ENCODE measurements around the gene ART4.

Gene ART4

DNA sequence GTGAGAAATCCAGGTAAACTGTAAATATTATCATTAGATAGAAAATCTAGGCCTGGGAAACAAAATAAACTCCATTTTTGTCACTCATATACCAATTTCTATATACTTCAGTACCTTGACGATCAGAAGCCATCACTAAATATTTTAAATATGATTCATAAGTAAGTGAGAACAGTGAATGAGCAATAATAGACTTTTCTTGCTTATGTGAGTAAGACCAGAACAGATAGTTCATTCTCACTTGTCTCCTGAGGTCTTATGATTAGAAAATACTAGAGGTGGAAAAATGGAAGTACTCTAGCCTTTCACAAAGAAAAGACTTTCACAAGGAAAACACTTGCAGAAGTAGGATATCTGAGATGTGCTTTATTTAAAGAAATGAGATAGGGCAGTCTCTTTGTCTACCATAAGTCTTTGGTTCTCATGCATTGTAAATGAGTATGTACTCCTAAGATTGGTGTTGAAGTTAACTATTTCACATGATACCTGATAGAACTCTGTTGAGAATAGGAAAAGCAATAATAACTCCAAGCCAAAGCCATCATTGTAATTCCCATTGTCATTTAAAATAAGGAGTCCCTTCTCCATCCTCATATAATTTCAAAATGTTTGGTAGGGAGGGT, 19.2 kb downstream of the ART4 start:
- in situ Hi-C loops (cut with MboI; ENCODE audit: low sequenced_read_pairs) = no loop called here

DNA sequence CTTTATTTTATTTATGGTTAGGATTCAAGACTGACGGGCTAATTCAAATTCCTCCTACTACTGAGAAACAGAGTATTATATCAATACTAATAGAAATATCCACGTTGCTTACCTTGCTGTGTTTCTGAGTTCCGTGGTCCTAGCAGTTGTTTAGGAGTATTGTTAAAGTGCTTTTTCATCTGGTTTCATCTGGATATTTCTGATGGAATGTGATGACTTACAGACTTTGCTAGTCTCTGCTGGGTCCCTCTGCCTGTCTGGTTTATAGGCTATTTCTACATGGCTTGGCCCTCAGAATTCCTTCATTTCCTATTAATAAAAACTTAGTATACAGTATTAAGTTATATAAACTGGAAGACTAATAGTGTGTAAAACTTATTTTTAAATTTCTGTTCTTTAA, 29.3 kb downstream of the ART4 start, which contains the start of gene SMCO3:
TSS of gene SMCO3 (minus strand) at position 169 of the 400 bp plus-strand sequence. CDS start 7,502 bp downstream, outside the sequence.
- in situ Hi-C loops (cut with MboI; ENCODE audit: low sequenced_read_pairs) = no loop called here

DNA sequence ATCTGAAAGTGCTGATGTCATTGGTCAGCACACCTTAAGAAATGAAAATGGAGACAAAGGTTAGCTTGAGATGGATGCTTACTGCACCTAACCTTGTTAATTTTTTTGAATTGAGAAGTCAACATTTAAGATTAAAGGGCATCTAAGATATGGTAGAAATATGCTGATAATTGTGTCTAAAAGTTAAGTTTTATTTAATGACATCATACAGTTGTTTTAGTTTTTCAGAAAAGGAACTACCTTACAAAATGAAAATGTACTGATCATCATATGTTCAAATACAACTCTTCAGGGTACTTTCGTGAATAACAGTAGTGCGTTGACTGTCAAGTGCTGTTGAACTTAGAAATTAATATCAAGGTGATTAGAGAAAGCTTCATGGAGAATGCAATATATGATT, 31.8 kb downstream of the ART4 start:
- in situ Hi-C loops (cut with MboI; ENCODE audit: low sequenced_read_pairs) = no loop called here

DNA sequence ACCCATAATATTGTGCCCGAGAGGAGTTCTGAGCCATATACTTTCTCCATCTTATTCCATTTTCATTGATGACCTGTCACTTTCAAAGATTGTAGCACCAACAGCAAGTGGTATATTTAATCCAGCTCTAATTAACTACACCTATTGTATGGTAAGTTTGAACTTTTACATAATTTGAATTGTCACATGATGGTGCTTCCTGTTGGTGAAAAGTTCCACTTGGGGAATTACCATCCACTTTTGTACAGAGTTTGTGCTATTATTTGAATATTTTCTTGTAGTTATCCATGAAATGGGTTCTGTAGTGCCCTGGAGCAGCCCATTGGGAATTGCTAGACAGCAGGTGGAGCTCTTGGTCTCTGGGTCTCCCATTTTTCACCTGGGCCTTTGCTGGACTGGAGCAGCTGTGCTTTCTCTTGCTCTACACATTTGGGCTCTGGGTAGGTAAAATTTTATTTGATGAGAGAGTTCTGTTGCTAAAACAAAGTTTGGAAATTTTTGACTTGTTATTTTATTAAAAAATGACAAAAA, 32.3 kb downstream of the ART4 start:
- in situ Hi-C loops (cut with MboI; ENCODE audit: low sequenced_read_pairs) = no loop called here

DNA sequence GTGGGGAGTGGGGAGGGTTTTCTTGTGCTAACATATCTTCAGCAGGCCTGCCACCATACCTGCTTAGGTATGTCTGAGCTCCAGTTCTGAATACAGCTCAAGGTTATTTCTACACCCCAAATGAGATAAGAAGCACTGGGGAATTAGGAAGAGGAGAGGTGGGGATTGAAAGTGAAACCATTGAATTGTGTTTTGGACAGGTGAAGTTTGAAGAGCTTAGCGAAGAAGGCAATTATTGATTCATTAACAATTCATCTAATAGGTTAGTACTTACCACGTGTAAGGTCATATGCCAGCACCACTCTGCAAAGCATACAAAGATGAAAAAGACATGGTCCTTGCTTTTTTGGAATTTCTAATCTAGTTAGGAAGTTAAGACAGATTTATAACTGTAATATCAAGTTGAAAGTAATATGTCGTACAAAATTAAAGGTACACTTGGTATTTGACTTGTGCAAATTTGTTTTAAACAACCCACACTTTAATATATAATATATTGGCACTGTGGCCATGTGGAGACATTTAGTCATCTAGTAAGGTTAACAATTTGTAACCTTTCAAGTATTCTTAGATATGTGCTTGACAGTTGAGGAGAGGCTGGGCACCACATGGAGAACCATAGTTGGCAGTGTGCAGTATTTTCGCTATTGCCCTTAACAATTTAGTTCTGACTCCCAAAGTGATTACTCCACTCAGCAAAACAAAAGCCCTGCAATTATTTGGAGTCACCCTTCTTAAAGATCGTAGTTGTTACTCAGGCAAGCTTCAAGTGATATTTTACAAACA, 33.0 kb downstream of the ART4 start:
- in situ Hi-C loops (cut with MboI; ENCODE audit: low sequenced_read_pairs) = no loop called here

DNA sequence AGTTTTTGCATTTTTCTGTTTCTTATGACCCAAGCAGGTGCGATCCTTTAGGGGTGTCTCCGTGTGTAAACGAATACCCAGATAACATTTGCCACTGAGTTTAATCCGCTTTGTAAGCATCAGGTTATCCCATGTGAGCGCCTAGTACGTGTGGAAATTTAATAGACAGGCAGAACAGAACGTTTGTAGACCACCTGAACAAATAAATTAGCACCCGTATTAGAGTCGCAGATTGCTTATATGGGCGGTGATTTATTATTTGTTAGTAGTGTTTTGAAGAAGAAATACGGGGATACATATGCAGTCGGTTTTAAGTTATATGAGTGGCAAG, 39.5 kb downstream of the ART4 start:
- in situ Hi-C loops (cut with MboI; ENCODE audit: low sequenced_read_pairs) = no loop called here

DNA sequence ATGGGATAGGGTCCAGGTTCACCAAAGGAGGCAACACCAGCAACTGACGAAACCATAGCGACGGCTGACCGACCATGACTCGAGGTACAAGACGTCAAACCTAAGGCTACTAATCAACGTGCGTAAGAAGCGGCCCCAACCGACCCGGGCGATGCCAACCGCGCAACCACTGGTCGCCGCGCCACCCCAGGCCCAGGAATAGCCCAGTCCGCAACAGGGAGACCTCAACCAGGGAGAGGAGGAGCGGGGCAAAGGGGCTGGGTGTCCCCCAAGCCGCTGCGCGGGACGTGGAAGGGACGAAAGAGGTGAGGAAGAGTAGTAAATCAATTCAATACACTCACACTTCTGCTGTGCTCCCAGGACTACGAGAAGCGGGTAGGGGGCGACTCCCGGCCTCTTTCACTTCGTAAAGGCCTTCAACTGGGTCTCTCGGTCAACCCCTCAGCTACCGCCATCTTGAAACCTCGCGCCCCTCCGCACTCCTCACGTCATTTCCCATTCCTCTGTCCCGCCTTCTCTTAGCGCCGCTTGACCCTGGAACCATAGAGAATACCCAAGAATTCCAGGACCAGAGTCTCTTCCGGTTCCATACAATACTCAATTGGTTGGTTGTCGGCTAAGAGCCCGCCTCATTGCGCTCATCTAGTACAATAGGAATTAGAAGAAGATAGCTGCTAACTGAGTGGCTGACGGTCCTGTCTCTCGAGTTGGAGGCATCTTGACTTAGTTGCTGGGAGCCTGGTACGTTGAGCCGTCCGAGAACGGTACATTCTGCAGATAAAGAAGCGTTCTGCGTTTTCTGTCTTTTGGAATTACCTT, 40.1 kb downstream of the ART4 start, which contains the start of the genes C12orf60 and WBP11:
TSS of gene C12orf60 (plus strand) at position 660 of the 819 bp plus-strand sequence. CDS start 19,266 bp downstream, outside the sequence.
TSS of gene WBP11 (minus strand) at position 468 of the 819 bp plus-strand sequence. CDS start 2,095 bp downstream, outside the sequence.
- in situ Hi-C loops (cut with MboI; ENCODE audit: low sequenced_read_pairs) = no loop called here

DNA sequence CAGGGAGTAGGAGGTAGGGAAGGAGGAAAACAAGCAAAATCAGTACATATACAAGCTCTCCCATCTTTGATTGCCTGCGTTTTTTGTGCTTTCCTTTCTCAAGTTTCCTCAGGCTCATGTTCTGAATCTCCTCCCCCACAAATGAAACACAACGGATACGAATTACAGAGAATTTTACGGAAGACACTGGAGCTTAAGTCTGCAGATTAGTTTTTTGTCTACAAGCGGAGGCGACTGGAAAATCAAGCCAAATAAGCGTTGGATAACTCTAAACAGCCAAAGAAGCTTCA, 40.7 kb downstream of the ART4 start:
- in situ Hi-C loops (cut with MboI; ENCODE audit: low sequenced_read_pairs) = no loop called here

DNA sequence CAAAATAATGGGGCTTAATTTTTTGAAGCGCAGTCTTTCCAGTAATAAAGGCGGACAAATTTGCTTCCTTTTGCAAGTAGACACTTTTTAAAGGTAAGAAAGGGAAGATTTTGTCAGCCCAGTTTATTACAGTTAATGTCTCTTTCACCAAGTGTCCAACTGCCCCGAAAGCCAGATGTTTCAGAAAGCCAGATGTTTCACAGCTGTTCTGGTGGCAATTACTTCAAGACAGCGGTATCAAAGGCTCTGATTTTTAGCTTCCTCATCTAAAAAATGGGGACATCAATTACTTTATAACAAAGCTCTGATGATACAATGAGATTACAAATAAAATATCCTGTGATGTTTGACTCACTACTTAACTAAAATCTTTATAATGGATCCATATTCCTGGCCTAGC, 41.1 kb downstream of the ART4 start:
- in situ Hi-C loops (cut with MboI; ENCODE audit: low sequenced_read_pairs) = no loop called here

DNA sequence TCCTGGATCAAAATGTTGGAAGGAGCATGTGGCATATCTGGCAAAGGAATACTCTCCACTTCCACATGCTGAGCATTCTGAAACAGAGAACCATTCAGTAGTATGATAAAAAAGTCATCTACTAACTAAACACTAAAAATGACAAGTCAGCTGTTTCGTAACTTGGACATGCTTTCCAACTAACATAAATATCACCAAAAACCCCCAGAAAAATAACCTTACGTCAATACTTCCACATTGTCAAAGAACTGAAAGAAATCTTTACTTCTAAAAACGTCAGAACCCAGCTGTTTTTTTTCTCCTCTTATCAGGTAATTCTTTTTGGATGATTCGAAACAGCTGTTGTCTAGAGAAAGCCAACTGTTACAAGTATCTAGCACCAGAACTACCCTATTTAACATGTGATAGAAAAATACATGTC, 48.3 kb downstream of the ART4 start:
- in situ Hi-C loops (cut with MboI; ENCODE audit: low sequenced_read_pairs) = no loop called here

DNA sequence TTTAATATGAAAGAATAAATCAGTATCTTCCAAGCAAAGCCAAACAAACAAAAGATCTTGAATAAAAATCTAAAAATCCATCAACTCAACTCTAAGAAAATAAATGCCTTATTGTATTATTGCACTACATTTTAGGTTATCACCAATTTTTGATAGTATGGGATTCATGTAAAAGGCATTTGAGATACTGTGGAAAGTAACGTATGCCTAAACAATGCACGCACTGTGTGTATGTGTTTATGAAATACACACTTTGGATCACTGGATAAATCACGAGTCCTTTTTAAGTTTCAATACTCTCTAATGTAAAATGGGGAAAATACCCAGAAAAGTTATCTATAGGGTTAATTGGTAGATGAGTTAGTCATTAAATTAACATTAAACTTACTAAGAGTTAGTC, 57.8 kb downstream of the ART4 start:
- in situ Hi-C loops (cut with MboI; ENCODE audit: low sequenced_read_pairs) = no loop called here

DNA sequence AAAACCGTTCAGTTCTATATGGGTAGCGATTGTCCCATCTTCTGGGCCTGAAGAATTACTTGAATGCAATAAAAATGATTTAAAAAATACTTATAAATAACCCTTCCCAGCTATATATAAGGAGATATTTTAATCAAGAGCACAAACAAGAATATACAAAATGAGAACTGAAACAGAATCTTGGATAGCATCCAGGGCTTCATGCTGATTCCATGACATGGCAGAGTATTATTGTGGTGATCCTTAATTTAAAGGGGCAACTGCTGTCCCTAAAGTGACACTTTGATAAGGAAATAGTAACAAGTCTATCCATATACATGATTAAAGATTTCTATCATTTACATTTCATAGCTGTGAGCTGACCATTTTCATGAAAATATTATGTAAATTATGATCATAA, 58.9 kb downstream of the ART4 start:
- in situ Hi-C loops (cut with MboI; ENCODE audit: low sequenced_read_pairs) = no loop called here

DNA sequence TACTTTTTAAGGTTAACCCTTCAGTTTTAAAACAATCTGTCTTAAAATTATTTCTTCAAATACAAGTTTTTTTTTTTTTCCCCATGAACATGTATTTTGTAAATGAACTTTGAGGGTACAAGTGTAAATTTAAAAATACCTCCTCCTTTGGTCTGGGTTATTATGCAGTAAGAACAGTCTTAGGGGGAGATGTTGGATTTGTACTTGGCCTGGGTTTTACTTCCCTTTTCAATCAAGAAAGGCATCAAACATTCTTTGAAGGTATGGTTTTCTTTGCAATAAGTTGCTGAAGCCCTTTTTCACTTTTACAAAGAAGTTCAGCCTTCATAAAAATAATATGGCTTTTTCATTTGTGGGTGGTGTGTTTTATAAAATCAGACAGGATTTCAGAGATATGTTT, 60.6 kb downstream of the ART4 start:
- in situ Hi-C loops (cut with MboI; ENCODE audit: low sequenced_read_pairs) = no loop called here

DNA sequence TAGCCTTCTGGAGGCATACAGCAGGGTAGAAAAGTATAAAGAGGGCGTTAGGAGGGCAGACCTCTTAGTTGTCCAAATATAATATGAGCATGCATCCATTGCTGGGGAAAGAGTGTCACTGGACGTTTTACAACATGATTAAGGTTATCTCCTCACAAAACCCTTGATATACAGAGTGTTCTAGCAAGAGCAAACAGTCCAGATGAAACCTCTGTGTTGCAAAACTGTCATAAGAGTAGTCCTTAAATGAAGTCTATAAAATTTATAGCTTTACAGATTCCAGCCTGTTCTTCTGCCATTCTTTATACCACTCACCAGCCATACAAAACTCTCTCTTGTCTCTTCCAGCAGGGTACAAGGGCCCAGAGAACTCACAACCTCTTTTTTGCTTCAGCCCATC, 61.8 kb downstream of the ART4 start:
- in situ Hi-C loops (cut with MboI; ENCODE audit: low sequenced_read_pairs) = no loop called here

DNA sequence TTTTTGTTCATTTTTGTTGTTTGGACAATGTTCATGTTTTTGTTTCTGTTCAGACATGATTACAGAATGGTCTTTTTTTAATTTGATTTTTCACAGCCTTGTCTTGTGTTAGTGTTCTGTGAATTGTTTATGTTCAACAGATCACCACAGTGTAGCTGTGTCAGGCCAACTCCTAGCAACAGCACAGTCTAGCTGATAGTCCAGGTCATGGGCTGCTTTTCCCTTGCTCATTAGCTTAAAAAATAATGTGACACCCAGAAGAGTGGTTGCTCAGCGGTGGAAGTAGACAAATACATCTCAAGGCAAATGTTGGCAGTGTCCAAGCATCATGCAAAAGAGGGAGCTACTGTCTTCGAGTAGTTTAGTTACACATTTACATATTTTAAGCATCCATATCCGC, 62.5 kb downstream of the ART4 start:
- in situ Hi-C loops (cut with MboI; ENCODE audit: low sequenced_read_pairs) = no loop called here

DNA sequence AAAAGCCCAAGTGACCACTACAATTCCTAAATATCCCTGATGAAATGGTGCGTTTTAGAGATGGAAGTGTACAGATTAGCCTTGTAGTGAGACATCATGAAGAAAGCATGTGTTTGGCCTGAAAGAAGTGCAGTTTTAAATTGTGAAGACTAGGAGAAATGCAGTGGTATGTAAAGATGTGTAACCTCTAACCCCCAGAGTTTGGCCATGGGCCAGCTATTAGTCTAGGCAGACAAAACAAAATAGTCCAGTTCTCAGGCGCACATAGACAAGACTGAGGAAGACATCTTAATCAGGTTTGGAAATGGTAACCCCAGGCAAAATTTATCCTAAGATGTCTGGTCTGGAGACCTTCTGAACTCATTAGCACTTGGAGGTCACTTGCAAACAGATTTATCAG, 63.5 kb downstream of the ART4 start:
- in situ Hi-C loops (cut with MboI; ENCODE audit: low sequenced_read_pairs) = no loop called here

DNA sequence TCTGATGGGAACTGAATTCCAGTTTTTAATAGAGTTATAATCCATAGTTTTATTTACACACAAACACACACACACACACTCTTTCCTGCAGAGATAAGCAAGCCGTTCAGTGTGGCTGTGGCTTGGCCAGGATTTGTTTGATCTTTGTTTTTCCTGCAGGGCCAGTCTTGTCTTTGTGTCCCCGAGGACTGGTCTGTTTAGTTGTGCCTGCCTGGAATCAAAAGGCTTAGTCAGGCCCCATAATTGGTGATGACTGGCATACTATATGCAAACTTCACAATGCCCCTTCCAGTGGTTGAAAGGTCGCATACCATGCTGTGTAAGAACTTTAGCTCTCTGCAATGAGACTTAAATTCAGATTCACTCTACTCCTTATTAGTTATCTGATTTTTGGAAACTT, 66.1 kb downstream of the ART4 start:
- in situ Hi-C loops (cut with MboI; ENCODE audit: low sequenced_read_pairs) = no loop called here

DNA sequence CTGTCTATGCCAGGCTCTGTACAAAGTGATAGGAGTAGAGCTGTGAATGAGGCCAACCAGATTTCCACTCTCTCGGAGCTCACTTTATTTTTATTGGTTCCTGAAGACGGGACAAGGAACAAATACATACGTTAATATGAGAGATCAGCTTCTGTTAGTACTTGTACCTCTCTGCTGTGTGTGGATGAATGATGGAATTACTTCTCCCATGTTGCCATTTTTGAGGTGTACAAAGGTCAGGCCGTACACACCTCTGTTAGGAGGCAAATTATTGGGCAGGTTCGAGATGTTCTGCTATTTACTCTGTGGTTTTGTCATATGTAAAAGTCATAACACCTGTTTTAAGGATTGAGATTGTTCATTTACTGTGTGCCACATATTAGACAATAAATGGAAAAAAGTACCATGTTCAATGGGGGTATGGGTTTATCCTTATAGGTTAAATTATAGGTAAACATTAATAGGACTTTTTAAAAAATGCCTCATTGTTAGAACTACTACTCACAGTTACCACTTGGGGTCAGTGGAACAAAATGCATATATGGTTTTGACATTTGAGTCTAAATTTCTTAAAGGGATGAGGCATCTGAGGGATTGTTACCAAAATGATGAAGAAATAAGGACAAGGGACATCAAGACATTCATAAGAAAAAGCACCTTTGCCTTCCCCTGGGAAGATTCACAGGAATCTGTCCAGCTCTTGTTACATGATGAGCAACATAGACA, 66.9 kb downstream of the ART4 start:
- in situ Hi-C loops (cut with MboI; ENCODE audit: low sequenced_read_pairs) = no loop called here

DNA sequence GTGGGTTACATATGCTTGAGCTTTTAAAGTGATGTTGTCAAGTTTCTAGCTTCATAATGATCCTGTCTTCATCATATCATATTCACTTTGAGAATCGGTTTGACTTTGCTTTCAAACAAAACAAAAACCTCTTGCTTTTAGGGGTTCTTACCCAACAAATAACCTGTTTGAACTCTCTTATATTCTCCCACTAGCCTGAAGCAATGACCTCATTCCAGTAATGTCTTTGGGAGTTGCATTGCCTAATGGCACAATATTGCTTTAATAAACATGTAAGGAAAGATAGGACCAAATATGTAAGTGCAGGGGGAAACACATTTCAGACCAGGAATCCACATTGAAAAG, 67.7 kb downstream of the ART4 start:
- in situ Hi-C loops (cut with MboI; ENCODE audit: low sequenced_read_pairs) = no loop called here

Measured in HL-60/S4 (cell line).